ENCODE results near the gene TIGD1.

Gene TIGD1

GRCh38 chr2:232530626-232531260, 19.6 kb downstream of the TIGD1 start:
- in situ Hi-C loops (cut with HindIII; ENCODE audit: low sequenced_read_pairs) = no loop called here
- H3K4me3 ChIP-seq (ENCODE audit: low read depth, low read length) = no peak overlapping the region
- TF ChIP-seq, protein P1, sequence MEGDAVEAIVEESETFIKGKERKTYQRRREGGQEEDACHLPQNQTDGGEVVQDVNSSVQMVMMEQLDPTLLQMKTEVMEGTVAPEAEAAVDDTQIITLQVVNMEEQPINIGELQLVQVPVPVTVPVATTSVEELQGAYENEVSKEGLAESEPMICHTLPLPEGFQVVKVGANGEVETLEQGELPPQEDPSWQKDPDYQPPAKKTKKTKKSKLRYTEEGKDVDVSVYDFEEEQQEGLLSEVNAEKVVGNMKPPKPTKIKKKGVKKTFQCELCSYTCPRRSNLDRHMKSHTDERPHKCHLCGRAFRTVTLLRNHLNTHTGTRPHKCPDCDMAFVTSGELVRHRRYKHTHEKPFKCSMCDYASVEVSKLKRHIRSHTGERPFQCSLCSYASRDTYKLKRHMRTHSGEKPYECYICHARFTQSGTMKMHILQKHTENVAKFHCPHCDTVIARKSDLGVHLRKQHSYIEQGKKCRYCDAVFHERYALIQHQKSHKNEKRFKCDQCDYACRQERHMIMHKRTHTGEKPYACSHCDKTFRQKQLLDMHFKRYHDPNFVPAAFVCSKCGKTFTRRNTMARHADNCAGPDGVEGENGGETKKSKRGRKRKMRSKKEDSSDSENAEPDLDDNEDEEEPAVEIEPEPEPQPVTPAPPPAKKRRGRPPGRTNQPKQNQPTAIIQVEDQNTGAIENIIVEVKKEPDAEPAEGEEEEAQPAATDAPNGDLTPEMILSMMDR (IDR thresholded peaks at IDR 0.05; ENCODE audit: low read depth, low read length) = no peak
- DNase-seq (ENCODE audit: low read depth, low spot score) = no peak

DNA sequence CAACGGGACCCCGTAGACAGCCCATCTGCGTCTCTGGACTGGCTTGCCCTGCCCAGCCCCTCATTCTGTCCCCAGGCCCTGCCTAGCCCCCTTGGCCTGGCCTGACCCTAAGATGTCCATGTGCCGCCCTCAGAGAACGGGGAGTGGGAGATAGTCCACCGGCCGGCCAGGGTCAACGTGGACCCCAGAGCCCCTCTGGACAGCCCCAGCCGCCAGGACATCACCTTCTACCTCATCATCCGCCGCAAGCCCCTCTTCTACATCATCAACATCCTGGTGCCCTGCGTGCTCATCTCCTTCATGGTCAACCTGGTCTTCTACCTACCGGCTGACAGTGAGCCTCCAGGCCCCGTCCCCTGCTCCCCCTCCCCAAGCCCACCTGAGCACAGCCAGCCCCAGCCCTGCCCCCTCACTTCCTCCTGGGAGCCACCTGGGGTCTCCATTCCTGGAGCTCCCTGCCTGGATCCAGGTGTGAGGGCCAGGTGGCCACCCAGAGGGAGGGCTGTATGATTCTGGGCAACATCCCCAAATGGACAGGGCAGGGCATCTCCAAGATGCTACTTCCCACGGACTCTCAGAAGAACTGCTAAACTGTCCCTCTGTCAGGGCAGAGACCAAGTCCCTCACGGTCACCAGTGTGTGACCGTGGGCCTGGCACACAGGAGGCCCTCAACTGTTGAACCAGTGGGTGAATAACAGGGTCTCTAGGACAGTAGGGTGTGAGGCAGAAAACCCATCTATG, 20.4 kb downstream of the TIGD1 start:
- no peak for DNase-seq (ENCODE audit: low read depth, low spot score)
- in situ Hi-C loops (cut with HindIII; ENCODE audit: low sequenced_read_pairs) = no loop called here
- TF ChIP-seq, protein P1 (IDR thresholded peaks at IDR 0.05; ENCODE audit: low read depth, low read length) = no peak
- H3K4me3 ChIP-seq (ENCODE audit: low read depth, low read length) = no peak overlapping the region

DNA sequence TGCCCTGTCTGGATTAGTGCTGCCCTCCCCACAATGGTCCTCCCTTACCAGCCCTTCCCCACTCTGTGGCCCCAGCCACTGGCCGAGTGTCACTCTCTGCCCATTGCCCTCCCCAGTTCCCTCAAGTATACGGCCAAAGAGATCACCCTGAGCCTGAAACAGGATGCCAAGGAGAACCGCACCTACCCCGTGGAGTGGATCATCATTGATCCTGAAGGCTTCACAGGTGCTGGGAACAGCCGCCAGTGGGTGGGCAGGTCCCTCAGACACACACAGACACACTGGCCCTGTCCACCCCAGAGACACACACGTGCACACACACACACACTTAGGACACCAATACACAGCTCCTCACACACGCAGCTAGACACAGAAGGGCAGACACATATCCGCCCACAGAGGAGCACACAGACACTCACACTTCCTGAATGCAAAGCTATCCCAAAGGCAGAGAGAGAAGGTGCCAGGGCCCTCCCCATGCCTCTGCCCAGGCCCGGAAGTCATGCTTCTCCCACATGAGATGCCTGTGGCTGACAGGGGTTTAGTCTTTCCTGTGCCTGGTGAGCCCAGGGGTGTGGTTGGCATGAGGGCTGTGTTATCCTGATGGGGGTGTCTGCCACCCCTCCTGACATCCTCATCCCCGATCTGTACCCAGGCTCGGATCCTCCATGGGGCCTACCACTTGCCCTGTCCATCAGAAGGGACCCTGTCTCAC, 21.5 kb downstream of the TIGD1 start:
- in situ Hi-C loops (cut with HindIII; ENCODE audit: low sequenced_read_pairs) = no loop called here
- TF ChIP-seq, protein P1 (IDR thresholded peaks at IDR 0.05; ENCODE audit: low read depth, low read length) = no peak
- no peak for DNase-seq (ENCODE audit: low read depth, low spot score)
- H3K4me3 ChIP-seq (ENCODE audit: low read depth, low read length) = no peak overlapping the region

GRCh38 chr2:232527905-232528470, 22.4 kb downstream of the TIGD1 start:
- in situ Hi-C loops (cut with HindIII; ENCODE audit: low sequenced_read_pairs) = no loop called here
- TF ChIP-seq, protein P1 (IDR thresholded peaks at IDR 0.05; ENCODE audit: low read depth, low read length) = no peak
- no peak overlapping the region for H3K4me3 ChIP-seq (ENCODE audit: low read depth, low read length)
- no peak for DNase-seq (ENCODE audit: low read depth, low spot score)

DNA sequence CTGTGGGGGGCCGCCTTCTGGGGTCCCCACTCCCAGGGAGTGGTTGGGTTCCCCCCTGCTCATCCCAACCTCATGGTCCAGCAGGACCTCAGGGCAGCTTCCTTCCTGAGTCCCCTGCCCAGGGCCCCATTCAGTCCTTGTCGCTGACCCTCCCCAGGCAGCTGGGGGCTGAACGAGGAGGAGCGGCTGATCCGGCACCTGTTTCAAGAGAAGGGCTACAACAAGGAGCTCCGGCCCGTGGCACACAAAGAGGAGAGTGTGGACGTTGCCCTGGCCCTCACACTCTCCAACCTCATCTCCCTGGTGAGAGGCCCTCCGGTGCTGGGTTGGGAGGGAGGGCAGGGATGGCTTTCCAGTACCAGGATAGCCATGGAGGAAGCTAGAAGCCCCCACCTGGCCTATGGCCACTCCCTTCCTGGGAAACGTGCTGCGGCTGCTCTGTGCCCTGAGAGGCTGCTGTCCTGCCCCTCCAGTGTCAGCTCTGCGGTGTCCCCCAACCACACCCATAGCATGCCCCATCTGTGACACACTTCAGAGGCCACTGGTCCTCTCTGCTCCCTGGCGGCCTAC, 23.9 kb downstream of the TIGD1 start:
- in situ Hi-C loops (cut with HindIII; ENCODE audit: low sequenced_read_pairs) = no loop called here
- TF ChIP-seq, protein P1 (IDR thresholded peaks at IDR 0.05; ENCODE audit: low read depth, low read length) = no peak
- no peak overlapping the region for H3K4me3 ChIP-seq (ENCODE audit: low read depth, low read length)
- no peak for DNase-seq (ENCODE audit: low read depth, low spot score)

- DNase-seq (ENCODE audit: low read depth, low spot score) = no peak
- no peak within 1 kb of the TSS for H3K4me3 ChIP-seq (ENCODE audit: low read depth, low read length)
- in situ Hi-C loops (cut with HindIII; ENCODE audit: low sequenced_read_pairs) = no loop called here
- TF ChIP-seq, protein P1 (IDR thresholded peaks at IDR 0.05; ENCODE audit: low read depth, low read length) = no peak
Measured at GRCh38 chr2:232525791-232526371, 24.5 kb downstream of the TIGD1 start, which contains the start of gene CHRND. CHRND (plus strand) TSS chr2:232526160; CDS start chr2:232526216, 56 bp downstream.

Measured in astrocyte of the spinal cord (primary cell).